ENCODE results near the gene MED31.

MED31 gene

DNA sequence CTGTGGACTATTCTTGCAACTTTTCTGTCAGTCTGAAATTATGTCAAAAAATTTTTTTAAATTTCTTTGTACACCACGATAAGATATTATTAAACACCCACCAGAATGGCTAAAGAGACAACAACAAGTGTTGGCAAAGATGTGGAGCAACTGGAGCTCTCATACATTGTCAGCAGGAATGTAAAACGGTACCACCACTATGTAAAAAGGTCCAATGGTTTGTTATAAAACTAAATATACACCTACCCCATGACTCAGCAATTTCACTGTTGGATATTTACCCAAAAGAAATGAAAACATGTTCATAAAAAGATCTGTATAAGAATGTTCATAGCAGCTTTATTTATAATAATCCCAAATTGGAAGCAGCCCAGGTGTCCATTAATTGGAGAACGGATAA, 18.1 kb downstream of the MED31 start:
- H4K8ac ChIP-seq (ENCODE audit: low read depth, low read length) = no peak overlapping the region
- no peak overlapping the region for H3K23ac ChIP-seq (ENCODE audit: low read length)
- no peak overlapping the region for H3K4me2 ChIP-seq (ENCODE audit: low read length)
- no peak overlapping the region for H3K27ac ChIP-seq (ENCODE audit: low read depth, low read length)
- H3K4ac ChIP-seq (ENCODE audit: low read depth, low read length) = no peak overlapping the region
- no peak overlapping the region for H2BK5ac ChIP-seq (ENCODE audit: low read depth, low read length, poor library complexity)
- no peak overlapping the region for H2AK5ac ChIP-seq (ENCODE audit: low read length)
- H4K91ac ChIP-seq (ENCODE audit: low read depth, low read length) = no peak overlapping the region
- no peaks in the 10 kb centered on the region for H3K27me3 ChIP-seq (ENCODE audit: insufficient read depth, low read length)
- no peak overlapping the region for H2BK120ac ChIP-seq (ENCODE audit: insufficient read depth, low read length, poor library complexity)
- H3K79me2 ChIP-seq (ENCODE audit: control insufficient read depth, insufficient read depth, low read length, poor library complexity) = no peaks in the 10 kb centered on the region
- H3K18ac ChIP-seq (ENCODE audit: low read length) = no peak overlapping the region
- H4K12ac ChIP-seq (ENCODE audit: low read depth, low read length) = no peak overlapping the region
- no peak overlapping the region for H3K9ac ChIP-seq (ENCODE audit: low read length)
- H3K4me3 ChIP-seq (ENCODE audit: low read depth, low read length) = no peak overlapping the region
- H3K9me3 ChIP-seq (ENCODE audit: insufficient read depth, low read depth, low read length) = no peaks in the 10 kb centered on the region
- WGBS (ENCODE audit: extremely low coverage, insufficient coverage, insufficient read length) = no CpG with 5 or more reads among the region's 3 CpGs
- no peaks in the 10 kb centered on the region for H3K4me1 ChIP-seq (ENCODE audit: control insufficient read depth in 1 of 2, insufficient read depth in 2 of 2, low read length in 2 of 2)
- H3K36me3 ChIP-seq (ENCODE audit: control insufficient read depth in 1 of 2, insufficient read depth in 2 of 2, low read length in 2 of 2) = peaks cover 3 to 7% of the 10 kb centered on the region in 2 experiments
- H2AFZ ChIP-seq (ENCODE audit: insufficient read depth, low read length, poor library complexity) = no peak overlapping the region
- H3K79me1 ChIP-seq (ENCODE audit: low read length) = no peaks in the 10 kb centered on the region
- H3K14ac ChIP-seq (ENCODE audit: low read length) = no peak overlapping the region
- no peak for DNase-seq
- no peak overlapping the region for H2BK12ac ChIP-seq (ENCODE audit: low read length)

- no peaks in the 10 kb centered on the region for H3K27me3 ChIP-seq (ENCODE audit: insufficient read depth, low read length)
- H2BK120ac ChIP-seq (ENCODE audit: insufficient read depth, low read length, poor library complexity) = no peak overlapping the region
- no peak overlapping the region for H3K4me3 ChIP-seq (ENCODE audit: low read depth, low read length)
- H2BK12ac ChIP-seq (ENCODE audit: low read length) = no peak overlapping the region
- no peak overlapping the region for H4K91ac ChIP-seq (ENCODE audit: low read depth, low read length)
- no peaks in the 10 kb centered on the region for H3K9me3 ChIP-seq (ENCODE audit: insufficient read depth, low read depth, low read length)
- H2AFZ ChIP-seq (ENCODE audit: insufficient read depth, low read length, poor library complexity) = no peak overlapping the region
- no peaks in the 10 kb centered on the region for H3K4me1 ChIP-seq (ENCODE audit: control insufficient read depth in 1 of 2, insufficient read depth in 2 of 2, low read length in 2 of 2)
- H3K36me3 ChIP-seq (ENCODE audit: control insufficient read depth in 1 of 2, insufficient read depth in 2 of 2, low read length in 2 of 2) = peaks cover 3 to 13% of the 10 kb centered on the region in 2 experiments
- no peak overlapping the region for H3K27ac ChIP-seq (ENCODE audit: low read depth, low read length)
- H4K12ac ChIP-seq (ENCODE audit: low read depth, low read length) = no peak overlapping the region
- no peak overlapping the region for H3K18ac ChIP-seq (ENCODE audit: low read length)
- no peak overlapping the region for H3K14ac ChIP-seq (ENCODE audit: low read length)
- H3K79me1 ChIP-seq (ENCODE audit: low read length) = no peaks in the 10 kb centered on the region
- H3K23ac ChIP-seq (ENCODE audit: low read length) = no peak overlapping the region
- H3K4me2 ChIP-seq (ENCODE audit: low read length) = no peak overlapping the region
- no peak for DNase-seq
- no peaks in the 10 kb centered on the region for H3K79me2 ChIP-seq (ENCODE audit: control insufficient read depth, insufficient read depth, low read length, poor library complexity)
- H4K8ac ChIP-seq (ENCODE audit: low read depth, low read length) = no peak overlapping the region
- no peak overlapping the region for H2BK5ac ChIP-seq (ENCODE audit: low read depth, low read length, poor library complexity)
- H2AK5ac ChIP-seq (ENCODE audit: low read length) = no peak overlapping the region
- no peak overlapping the region for H3K4ac ChIP-seq (ENCODE audit: low read depth, low read length)
- no peak overlapping the region for H3K9ac ChIP-seq (ENCODE audit: low read length)
These were observed 18.9 kb downstream of the MED31 start for GRCh38 chr17:6632530-6632929.

DNA sequence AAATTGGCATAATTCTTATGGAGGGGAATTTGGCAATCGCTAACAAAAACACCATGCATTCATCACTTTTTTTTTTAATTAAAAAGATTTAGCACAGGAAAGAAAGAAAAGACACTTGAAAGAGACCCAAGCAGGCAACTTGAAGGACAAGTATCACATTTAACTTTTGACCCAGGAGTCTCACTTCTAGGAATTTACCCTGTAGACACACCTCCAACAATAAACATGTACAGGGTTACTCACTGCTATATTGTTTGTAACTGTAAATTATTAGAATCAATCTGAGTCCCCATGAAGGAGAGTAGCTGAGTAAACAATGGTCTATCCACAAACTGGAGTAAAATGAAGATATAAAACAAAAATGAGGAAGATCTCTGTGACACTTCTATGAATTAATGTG, 21.0 kb downstream of the MED31 start:
- Histone ChIP-seq H3K9me3 (ENCODE audit: insufficient read depth, low read depth, low read length) (no peaks in the 10 kb centered on the region), H3K9ac (ENCODE audit: low read length) (no peak overlapping the region), H3K79me1 (ENCODE audit: low read length) (no peaks in the 10 kb centered on the region), H3K4me3 (ENCODE audit: low read depth, low read length) (no peak overlapping the region), H3K4ac (ENCODE audit: low read depth, low read length) (no peak overlapping the region), H3K79me2 (ENCODE audit: control insufficient read depth, insufficient read depth, low read length, poor library complexity) (no peaks in the 10 kb centered on the region), H4K12ac (ENCODE audit: low read depth, low read length) (no peak overlapping the region), H3K36me3 (ENCODE audit: control insufficient read depth in 1 of 2, insufficient read depth in 2 of 2, low read length in 2 of 2) (peaks cover 5 to 17% of the 10 kb centered on the region in 2 experiments), H2AK5ac (ENCODE audit: low read length) (no peak overlapping the region), H2BK5ac (ENCODE audit: low read depth, low read length, poor library complexity) (no peak overlapping the region), H3K4me1 (ENCODE audit: control insufficient read depth in 1 of 2, insufficient read depth in 2 of 2, low read length in 2 of 2) (no peaks in the 10 kb centered on the region), H4K8ac (ENCODE audit: low read depth, low read length) (no peak overlapping the region), H3K4me2 (ENCODE audit: low read length) (no peak overlapping the region), H3K18ac (ENCODE audit: low read length) (no peak overlapping the region), H3K23ac (ENCODE audit: low read length) (no peak overlapping the region), H3K14ac (ENCODE audit: low read length) (no peak overlapping the region), H3K27me3 (ENCODE audit: insufficient read depth, low read length) (no peaks in the 10 kb centered on the region), H2AFZ (ENCODE audit: insufficient read depth, low read length, poor library complexity) (no peak overlapping the region), H3K27ac (ENCODE audit: low read depth, low read length) (no peak overlapping the region), H2BK120ac (ENCODE audit: insufficient read depth, low read length, poor library complexity) (no peak overlapping the region), H4K91ac (ENCODE audit: low read depth, low read length) (no peak overlapping the region), H2BK12ac (ENCODE audit: low read length) (no peak overlapping the region)
- no CpG with 5 or more reads among the region's 1 CpG for WGBS (ENCODE audit: extremely low coverage, insufficient coverage, insufficient read length)
- no peak for DNase-seq

- H4K12ac ChIP-seq (ENCODE audit: low read depth, low read length) = no peak overlapping the region
- H3K23ac ChIP-seq (ENCODE audit: low read length) = no peak overlapping the region
- H3K79me1 ChIP-seq (ENCODE audit: low read length) = no peaks in the 10 kb centered on the region
- H4K8ac ChIP-seq (ENCODE audit: low read depth, low read length) = no peak overlapping the region
- H3K9me3 ChIP-seq (ENCODE audit: insufficient read depth, low read depth, low read length) = no peaks in the 10 kb centered on the region
- H2BK12ac ChIP-seq (ENCODE audit: low read length) = no peak overlapping the region
- H3K4ac ChIP-seq (ENCODE audit: low read depth, low read length) = no peak overlapping the region
- peaks cover 8 to 21% of the 10 kb centered on the region in 2 experiments for H3K36me3 ChIP-seq (ENCODE audit: control insufficient read depth in 1 of 2, insufficient read depth in 2 of 2, low read length in 2 of 2)
- H2AFZ ChIP-seq (ENCODE audit: insufficient read depth, low read length, poor library complexity) = no peak overlapping the region
- H2BK5ac ChIP-seq (ENCODE audit: low read depth, low read length, poor library complexity) = no peak overlapping the region
- no peaks in the 10 kb centered on the region for H3K4me1 ChIP-seq (ENCODE audit: control insufficient read depth in 1 of 2, insufficient read depth in 2 of 2, low read length in 2 of 2)
- H4K91ac ChIP-seq (ENCODE audit: low read depth, low read length) = no peak overlapping the region
- H3K4me3 ChIP-seq (ENCODE audit: low read depth, low read length) = no peak overlapping the region
- no peak overlapping the region for H3K9ac ChIP-seq (ENCODE audit: low read length)
- no peak overlapping the region for H3K14ac ChIP-seq (ENCODE audit: low read length)
- DNase-seq = no peak
- H2AK5ac ChIP-seq (ENCODE audit: low read length) = no peak overlapping the region
- no peaks in the 10 kb centered on the region for H3K79me2 ChIP-seq (ENCODE audit: control insufficient read depth, insufficient read depth, low read length, poor library complexity)
- no peak overlapping the region for H3K4me2 ChIP-seq (ENCODE audit: low read length)
- no peaks in the 10 kb centered on the region for H3K27me3 ChIP-seq (ENCODE audit: insufficient read depth, low read length)
- no peak overlapping the region for H3K27ac ChIP-seq (ENCODE audit: low read depth, low read length)
- no CpG with 5 or more reads among the region's 1 CpG for WGBS (ENCODE audit: extremely low coverage, insufficient coverage, insufficient read length)
- no peak overlapping the region for H2BK120ac ChIP-seq (ENCODE audit: insufficient read depth, low read length, poor library complexity)
- H3K18ac ChIP-seq (ENCODE audit: low read length) = no peak overlapping the region
These were observed 24.4 kb downstream of the MED31 start for GRCh38 chr17:6627019-6627418.

Data from trophoblast cell (in vitro differentiated cells and primary cell).